ENCODE data around the gene CDH10. TPM values are rescaled to one million over a fixed set of nuclear protein-coding genes. Genes with fewer than 3 reads are reported as not detected.

The CDH10 gene
- total RNA-seq, 1 experiment from 2014 or later: 0.31 TPM

DNA sequence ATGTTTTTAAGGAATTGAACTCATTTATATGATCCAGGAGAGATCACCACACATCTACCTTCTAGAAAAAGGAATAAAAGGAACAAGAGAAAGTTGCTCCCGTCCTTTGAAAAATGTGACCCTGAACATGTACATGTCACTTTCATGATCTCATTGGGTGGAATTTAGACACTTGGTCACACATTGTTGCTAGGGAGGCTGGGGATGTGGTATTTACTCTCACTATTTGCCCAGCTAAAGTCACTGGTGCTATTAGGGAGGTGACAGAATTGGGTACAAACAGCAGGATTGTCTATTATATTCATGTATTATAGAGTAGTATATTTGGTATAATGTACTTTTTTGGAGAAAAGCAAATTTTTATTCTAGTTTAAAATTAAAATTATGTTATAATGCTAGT is 2.1 kb upstream of the CDH10 start:
- no peak overlapping the region for H3K27ac Mint-ChIP-seq
- no peak overlapping the region for H2BK120ac ChIP-seq (ENCODE audit: low read depth, low read length, poor library complexity, severe bottlenecking)
- H4K91ac ChIP-seq (ENCODE audit: insufficient read length, low read depth, low read length): no peak overlapping the region
- H3K9me3 Mint-ChIP-seq: no peaks in the 10 kb centered on the region
- H3K9me3 ChIP-seq (ENCODE audit: control insufficient read depth, low read depth, low read length): no peaks in the 10 kb centered on the region
- no peak for TF ChIP-seq CTCF (conservative IDR thresholded peaks at IDR 0.05)
- no peak overlapping the region for H3K27ac ChIP-seq (ENCODE audit: insufficient read length, low read depth, low read length)
- no peak overlapping the region for H3K56ac ChIP-seq (ENCODE audit: insufficient read length, low read depth, low read length)
- H2BK5ac ChIP-seq (ENCODE audit: insufficient read length, low read length): no peak overlapping the region
- no peaks in the 10 kb centered on the region for H3K79me2 ChIP-seq (ENCODE audit: insufficient read depth, low read length)
- H2AFZ ChIP-seq (ENCODE audit: low read length): no peak overlapping the region
- H3K9ac ChIP-seq (ENCODE audit: extremely low read depth, insufficient read length, low read length): no peak overlapping the region
- H3K14ac ChIP-seq (ENCODE audit: insufficient read depth, low read length): no peak overlapping the region
- H3K27me3 Mint-ChIP-seq (ENCODE audit: low read depth): peaks cover 36% of the 10 kb centered on the region
- H3K23me2 ChIP-seq (ENCODE audit: insufficient read length, low read depth, low read length, poor library complexity, severe bottlenecking): no peaks in the 10 kb centered on the region
- no peak overlapping the region for H2BK12ac ChIP-seq (ENCODE audit: insufficient read length, low read depth, low read length)
- no peak overlapping the region for H3T11ph ChIP-seq (ENCODE audit: low read length)
- H3K4me1 ChIP-seq (ENCODE audit: insufficient read depth, low read length): no peaks in the 10 kb centered on the region; the same call in 1 of the 2 replicates
- no peaks in the 10 kb centered on the region; the same call in 1 of the 2 replicates for H3K27me3 ChIP-seq (ENCODE audit: insufficient read depth, low read length)
- no peak overlapping the region for H2BK15ac ChIP-seq (ENCODE audit: low read depth, low read length)
- no peaks in the 10 kb centered on the region for H3K79me1 ChIP-seq (ENCODE audit: insufficient read depth, low read depth, low read length, poor library complexity, severe bottlenecking)
- no peak overlapping the region for H3K18ac ChIP-seq (ENCODE audit: insufficient read length, low read depth, low read length)
- no CpG with 5 or more reads among the region's 1 CpG for WGBS (ENCODE audit: extremely low coverage, insufficient read length, low lambda C conversion rate)
- H3K4me2 ChIP-seq (ENCODE audit: insufficient read depth, insufficient read length, low read length): no peak overlapping the region
- H2AK5ac ChIP-seq (ENCODE audit: insufficient read length, low read length): no peak overlapping the region
- H4K20me1 ChIP-seq (ENCODE audit: control insufficient read depth, insufficient read depth, insufficient read length): no peaks in the 10 kb centered on the region
- no peaks in the 10 kb centered on the region for H3K36me3 Mint-ChIP-seq (ENCODE audit: insufficient read depth in 1 of 3, low read depth in 3 of 3)
- no peak for DNase-seq
- H3K23ac ChIP-seq (ENCODE audit: insufficient read length, low read depth, low read length): no peak overlapping the region
- peaks cover 41 to 47% of the 10 kb centered on the region in 2 experiments for H3K4me1 Mint-ChIP-seq
- no peak overlapping the region for H4K8ac ChIP-seq (replicated peaks; ENCODE audit: insufficient read length, low read depth, low read length)
- H2BK20ac ChIP-seq (ENCODE audit: low read depth, low read length, poor library complexity, severe bottlenecking): no peak overlapping the region
- H4K5ac ChIP-seq (ENCODE audit: insufficient read length, low read depth, low read length): no peak overlapping the region
- no peak overlapping the region for H3K4me3 Mint-ChIP-seq
- no peak overlapping the region for H3K4ac ChIP-seq (ENCODE audit: low read depth, low read length)

Data from H9 (cell line).